ENCODE measurements around the gene GUSB.
A peak's percentile ranks its signal among the peaks of the same experiment; 100 is the strongest.
"Not testable (repeated sequence)": the region's sequence is repeated elsewhere in the genome, so short reads cannot be mapped to it uniquely, and the experiment has no call there.

The GUSB gene

DNA sequence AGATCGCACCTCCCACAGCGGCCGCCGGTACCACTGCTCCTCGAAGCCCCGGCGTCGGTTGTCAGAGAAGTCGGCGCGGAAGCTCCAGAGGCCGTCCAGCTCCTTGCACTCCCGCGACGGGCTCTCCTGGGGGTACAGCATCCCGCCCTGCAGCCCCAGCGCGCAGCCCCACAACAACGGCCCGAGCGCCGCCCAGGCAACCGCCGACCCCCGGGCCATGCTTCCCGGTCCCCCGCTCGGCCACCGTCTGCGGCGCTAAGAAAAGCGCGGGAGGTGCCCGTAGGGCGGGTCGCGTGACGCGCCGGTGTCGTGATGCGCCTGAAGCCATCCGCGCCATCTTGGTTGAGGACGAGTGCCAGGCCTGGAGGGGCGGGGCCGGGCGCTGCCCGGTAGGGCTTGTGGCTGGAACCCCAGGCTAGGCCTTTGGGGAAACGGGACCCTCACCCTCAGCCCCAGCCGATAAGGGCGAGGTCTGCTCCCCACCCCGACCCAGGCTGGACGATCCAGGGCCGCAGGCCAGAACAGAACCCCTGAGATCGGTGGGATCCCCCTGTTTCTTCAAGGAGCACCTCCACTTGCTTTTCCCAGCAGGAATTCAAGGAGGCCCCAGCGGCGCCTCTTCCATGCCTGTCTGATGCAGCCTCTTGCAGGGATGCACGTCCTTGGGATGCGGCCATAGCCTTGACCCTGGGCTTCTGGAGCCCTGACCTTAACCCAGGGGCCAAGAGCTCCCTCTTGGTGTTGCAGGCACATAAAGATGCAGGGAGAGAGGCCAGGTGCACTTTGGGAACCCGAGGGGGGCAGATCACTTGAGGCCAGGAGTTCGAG lies at the start of gene GUSB:
Gene GUSB, minus strand, starts transcription at position 249 of the 828 bp plus-strand sequence. Its CDS starts 30 bp downstream, at position 219.
- DNase-seq (ENCODE audit: low spot score), result peak; percentile 98

DNA sequence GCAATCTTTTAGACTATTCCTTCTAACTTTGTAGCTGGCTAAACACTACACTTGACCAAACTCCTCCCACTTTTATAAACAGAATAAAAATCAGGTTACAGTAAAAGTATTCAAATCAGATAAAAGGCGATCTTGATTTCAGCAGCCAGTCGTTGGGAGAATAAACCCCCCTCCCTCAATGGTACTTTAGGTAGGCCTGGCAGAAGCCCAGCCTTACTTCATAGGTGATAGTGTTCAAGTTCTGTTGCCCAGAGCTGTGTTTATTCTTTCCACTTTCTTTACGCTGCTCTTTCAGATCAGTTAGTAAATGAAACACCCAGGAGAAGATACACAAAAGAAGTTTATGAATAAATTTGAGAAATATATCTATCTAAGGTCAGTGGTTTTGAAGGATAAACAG lies 46.3 kb upstream of the GUSB start:
- DNase-seq (ENCODE audit: low spot score), result not testable (repeated sequence)

DNA sequence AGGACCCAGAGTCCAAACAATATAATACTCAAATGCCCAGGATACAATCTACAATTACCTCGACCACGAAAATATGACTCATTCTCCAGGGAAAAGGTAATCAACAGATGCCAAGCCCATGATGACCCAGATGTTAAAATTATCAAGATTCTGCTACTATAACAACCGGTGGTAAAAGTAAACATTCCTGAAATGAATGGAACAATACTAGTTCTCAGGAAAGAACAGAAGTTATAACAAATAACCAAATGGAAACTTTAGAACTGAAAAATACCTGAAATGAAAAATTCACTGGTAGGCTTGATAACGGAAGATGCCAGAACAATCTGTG lies 34.1 kb upstream of the GUSB start:
- no peak for DNase-seq (ENCODE audit: low spot score)

DNA sequence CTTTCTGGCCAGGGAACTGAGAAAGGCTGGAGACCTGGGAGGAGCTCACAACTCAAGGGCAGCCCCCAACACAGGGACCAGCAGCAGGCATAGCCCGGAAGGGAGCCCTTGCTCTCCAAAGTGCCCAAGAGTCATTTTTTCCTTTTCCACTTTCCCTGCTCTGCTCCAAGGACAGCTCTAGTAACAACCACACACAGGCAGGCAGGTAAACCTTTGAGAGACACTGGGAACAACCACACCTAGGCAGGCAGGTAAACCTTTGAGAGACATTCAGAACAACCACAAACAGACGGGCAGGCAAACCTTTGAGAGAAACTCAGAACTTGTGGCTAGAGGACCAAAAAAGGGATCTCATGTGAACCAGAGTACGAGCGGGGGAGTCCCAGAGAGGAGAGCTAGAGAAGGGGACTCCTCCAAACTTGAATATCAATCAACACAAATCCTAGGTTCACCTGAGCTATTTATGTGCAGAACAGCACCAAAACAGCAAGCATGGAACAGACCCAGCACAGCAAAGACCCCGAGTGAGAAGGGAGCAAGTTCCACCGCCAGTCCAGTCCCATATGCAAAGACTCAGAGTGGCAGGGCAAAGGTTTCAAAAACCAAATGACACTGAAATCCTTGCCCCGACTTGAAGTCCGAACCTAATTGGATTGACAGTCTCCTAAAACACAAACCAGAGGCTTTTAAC lies 33.6 kb upstream of the GUSB start:
- DNase-seq (ENCODE audit: low spot score), result no peak

DNA sequence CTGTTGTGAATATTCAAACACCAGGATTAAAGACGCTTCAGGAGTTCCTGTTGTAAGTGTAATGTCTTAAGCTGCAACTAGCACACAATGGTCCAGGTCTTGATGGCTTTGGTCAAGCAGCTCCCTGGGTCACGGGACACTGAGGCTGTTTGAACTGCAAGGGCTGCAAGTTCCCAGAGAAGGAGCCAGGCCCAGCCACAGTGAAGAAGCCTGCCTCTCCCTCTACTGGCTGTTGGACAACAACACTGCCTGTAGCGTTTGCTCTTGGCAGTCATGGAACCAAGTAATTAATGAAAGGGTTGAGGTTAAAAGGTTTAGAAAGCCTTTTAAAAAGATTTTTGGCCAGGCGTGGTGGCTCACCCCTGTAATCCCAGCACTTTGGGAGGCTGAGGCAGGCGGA lies 31.9 kb upstream of the GUSB start:
- DNase-seq (ENCODE audit: low spot score), result peak; percentile 35

DNA sequence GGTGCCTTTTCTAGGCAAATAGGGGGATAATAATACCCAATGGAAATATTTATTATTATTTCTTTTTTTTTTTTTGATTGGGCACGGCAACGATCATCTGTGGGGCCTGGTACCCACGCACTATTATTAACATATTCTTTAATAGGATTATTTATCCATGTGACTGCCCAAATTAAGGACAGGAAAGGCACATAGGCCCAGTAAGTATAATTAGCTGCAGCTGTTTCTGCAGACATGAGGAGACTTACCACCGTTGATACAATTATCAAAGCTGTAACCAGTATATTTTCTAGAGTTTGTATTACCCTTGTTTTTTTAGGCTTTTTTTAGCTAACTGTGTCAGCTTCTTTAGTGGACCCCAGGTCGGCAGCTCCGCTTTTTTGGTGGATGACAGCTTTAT lies 25.2 kb upstream of the GUSB start:
- DNase-seq (ENCODE audit: low spot score), result no peak

- DNase-seq (ENCODE audit: low spot score), result not testable (repeated sequence)
Observed at GRCh38 chr7:66005115-66005671, 23.2 kb upstream of the GUSB start.

DNA sequence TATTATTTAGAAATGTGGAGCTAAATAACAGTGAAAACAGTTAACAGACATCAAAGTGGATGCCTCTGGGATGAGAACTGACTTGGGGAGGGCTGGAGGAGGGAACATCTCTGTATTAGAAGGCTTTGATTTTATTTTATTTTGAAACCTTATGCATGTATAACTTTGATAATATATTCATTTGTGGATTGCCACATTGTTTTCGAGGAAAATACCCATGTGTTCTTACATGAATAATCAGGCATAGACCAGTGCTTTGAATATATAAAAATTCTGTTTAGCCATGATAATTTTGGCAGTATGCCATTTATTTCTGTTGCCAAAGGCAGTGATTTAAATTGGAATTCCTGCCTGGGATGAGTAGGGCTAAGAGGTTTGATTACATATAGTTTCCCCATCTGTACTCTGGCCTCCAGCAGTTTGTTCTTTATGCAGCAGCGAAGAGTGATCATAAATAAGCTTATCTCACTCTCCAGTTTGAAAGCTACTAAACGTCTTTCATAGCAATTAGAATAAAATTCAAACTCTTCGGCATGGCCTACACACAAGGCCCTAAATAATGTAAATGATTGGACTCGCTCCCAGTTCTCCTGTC lies 18.9 kb upstream of the GUSB start:
- not testable (repeated sequence) for DNase-seq (ENCODE audit: low spot score)

DNA sequence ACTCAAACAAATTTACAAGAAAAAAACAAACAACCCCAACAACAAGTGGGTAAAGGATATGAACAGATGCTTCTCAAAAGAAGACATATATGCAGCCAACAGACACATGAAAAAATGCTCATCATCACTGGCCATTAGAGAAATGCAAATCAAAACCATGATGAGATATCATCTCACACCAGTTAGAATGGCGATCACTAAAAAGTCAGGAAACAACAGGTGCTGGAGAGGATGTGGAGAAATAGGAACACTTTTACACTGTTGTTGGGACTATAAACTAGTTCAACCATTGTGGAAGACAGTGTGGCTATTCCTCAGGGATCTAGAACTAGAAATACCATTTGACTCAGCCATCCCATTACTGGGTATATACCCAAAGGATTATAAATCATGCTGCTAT lies 13.0 kb upstream of the GUSB start:
- not testable (repeated sequence) for DNase-seq (ENCODE audit: low spot score)

DNA sequence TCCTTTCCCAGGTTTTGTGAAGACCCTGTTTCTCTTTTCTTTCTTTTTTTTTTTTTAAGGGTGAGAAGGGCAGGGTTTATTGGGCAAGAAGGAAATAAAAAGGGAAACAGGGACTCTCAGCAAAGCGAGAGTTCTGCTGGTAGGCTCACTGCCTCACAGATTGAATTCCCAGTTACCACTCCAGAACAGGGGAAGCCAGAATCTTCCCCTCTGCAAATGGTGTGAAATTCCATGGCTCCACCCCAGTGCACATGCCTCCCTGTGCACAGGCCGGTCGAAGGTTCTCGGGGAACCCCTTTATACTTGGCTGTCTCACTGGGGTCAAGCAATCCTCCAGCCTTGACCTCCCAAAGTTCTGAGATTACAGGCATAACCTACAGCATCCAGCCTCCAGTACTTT lies 10.5 kb upstream of the GUSB start:
- no peak for DNase-seq (ENCODE audit: low spot score)

DNA sequence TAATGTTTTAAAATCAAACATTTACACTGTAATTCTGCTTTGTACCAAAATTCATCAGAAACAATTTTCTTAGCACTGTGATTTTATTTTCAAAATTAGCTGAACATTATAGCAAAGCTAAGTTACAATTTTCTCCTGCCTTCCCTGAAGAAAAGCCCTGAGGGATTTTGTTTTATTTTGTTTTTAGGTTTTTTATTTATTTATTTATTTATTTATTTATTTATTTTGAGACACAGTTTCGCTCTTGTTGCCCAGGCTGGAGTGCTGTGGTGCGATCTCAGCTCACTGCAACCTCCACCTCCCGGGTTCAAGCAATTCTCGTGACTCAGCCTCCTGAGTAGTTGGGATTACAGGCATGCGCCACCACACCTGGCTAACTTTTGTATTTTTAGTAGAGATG lies 9.8 kb upstream of the GUSB start:
- DNase-seq (ENCODE audit: low spot score), result not testable (repeated sequence)

DNA sequence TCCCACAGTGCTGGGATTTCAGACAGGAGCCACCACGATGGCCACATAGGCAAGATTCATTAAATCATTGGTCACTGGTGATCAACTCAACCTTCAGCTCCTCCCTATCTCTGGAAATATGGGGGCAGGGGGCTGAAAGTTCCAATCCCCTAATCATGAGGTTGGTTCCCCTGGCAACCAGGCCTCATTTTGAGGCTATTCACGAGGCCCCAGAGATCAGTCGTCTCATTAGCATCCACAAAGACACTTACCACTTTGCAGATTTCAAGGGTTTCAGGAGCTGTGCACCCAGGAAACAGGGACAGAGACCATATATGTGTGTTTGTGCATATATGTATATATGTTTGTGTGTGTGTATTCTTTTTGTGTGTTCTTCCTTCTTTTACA lies 7.7 kb upstream of the GUSB start:
- DNase-seq (ENCODE audit: low spot score), result no peak

- DNase-seq (ENCODE audit: low spot score), result not testable (repeated sequence)
Observed at GRCh38 chr7:65988503-65988902, 6.5 kb upstream of the GUSB start.

GRCh38 chr7:65988084-65988483 lies 6.1 kb upstream of the GUSB start:
- DNase-seq (ENCODE audit: low spot score), result no peak

DNA sequence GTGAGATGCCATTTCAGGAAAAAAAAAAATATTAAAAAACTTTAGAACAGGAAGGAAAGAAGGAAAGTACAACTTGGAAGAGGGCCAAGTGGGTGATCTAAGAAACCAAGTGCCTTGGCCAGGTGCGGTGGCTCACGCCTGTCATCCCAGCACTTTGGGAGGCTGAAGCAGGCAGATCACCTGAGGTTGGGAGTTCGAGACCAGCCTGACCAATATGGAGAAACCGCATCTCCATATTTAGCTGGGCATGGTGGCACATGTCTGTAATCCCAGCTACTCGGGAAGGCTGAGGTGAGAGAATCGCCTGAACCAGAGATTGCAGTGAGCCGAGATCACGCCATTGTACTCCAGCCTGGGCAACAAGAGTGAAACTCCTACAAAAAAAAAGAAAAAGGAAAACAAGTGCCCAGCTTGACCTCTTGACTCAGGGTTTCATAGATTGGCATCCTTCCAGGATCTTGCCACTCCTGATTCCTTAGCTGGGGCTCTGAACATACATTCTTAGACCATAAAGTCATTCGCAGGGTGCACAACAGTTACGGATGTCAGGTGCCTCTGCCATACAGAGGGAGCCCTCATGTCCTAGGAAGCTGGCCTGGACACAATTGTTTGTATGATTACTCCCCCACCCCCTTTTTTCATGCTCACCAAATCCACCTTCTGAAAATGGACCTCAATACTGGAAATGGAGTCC lies 2.1 kb upstream of the GUSB start:
- DNase-seq (ENCODE audit: low spot score), result no peak

- DNase-seq (ENCODE audit: low spot score), result no peak
Observed at GRCh38 chr7:65980478-65981250, 1.3 kb downstream of the GUSB start.

- DNase-seq (ENCODE audit: low spot score), result no peak
Observed at GRCh38 chr7:65979583-65980477, 2.2 kb downstream of the GUSB start.

- no peak for DNase-seq (ENCODE audit: low spot score)
Observed at GRCh38 chr7:65978891-65979582, 3.0 kb downstream of the GUSB start.

- DNase-seq (ENCODE audit: low spot score), result no peak
Observed at GRCh38 chr7:65976659-65977196, 5.3 kb downstream of the GUSB start.
